Measurements from ENCODE around the gene TUBB3.

Gene TUBB3

GRCh38 chr16:89919535-89920406 lies 3.4 kb upstream of the TUBB3 start:
- peaks cover 27% of the 10 kb centered on the region for H3K4me1 ChIP-seq (ENCODE audit: control insufficient read depth, insufficient read depth, low read length, poor library complexity, severe bottlenecking)
- no peak overlapping the region for H3K4me3 ChIP-seq (ENCODE audit: extremely low read depth, insufficient read depth, low read length, poor library complexity, severe bottlenecking)
- 96% methylated on average over 46 to 49 of the region's 52 CpGs for WGBS, 2 experiments (ENCODE audit: insufficient coverage in 2 of 2)
- no peak overlapping the region for H3K27ac ChIP-seq (ENCODE audit: low read depth, low read length, severe bottlenecking)
- no peaks in the 10 kb centered on the region for H3K9me3 ChIP-seq (ENCODE audit: control insufficient read depth, low read length)
- no peaks in the 10 kb centered on the region for H3K36me3 ChIP-seq (ENCODE audit: control insufficient read depth, insufficient read depth, low read length)

GRCh38 chr16:89920723-89921122 lies 2.4 kb upstream of the TUBB3 start:
- no peak overlapping the region for H3K4me3 ChIP-seq (ENCODE audit: extremely low read depth, insufficient read depth, low read length, poor library complexity, severe bottlenecking)
- 43 to 61% methylated on average over 3 of the region's 6 CpGs for WGBS, 2 experiments (ENCODE audit: insufficient coverage in 2 of 2)
- H3K9me3 ChIP-seq (ENCODE audit: control insufficient read depth, low read length), result no peaks in the 10 kb centered on the region

GRCh38 chr16:89921131-89921701 lies 1.9 kb upstream of the TUBB3 start:
- no peaks in the 10 kb centered on the region for H3K36me3 ChIP-seq (ENCODE audit: control insufficient read depth, insufficient read depth, low read length)
- peaks cover 27% of the 10 kb centered on the region for H3K4me1 ChIP-seq (ENCODE audit: control insufficient read depth, insufficient read depth, low read length, poor library complexity, severe bottlenecking)
- H3K4me3 ChIP-seq (ENCODE audit: extremely low read depth, insufficient read depth, low read length, poor library complexity, severe bottlenecking), result peak overlapping the region; percentile 81
- H3K9me3 ChIP-seq (ENCODE audit: control insufficient read depth, low read length), result no peaks in the 10 kb centered on the region
- H3K27ac ChIP-seq (ENCODE audit: low read depth, low read length, severe bottlenecking), result peak overlapping the region; percentile 99
- 52 to 57% methylated on average over 12 to 13 of the region's 14 CpGs for WGBS, 2 experiments (ENCODE audit: insufficient coverage in 2 of 2)

More at GRCh38 chr16:89920723-89921122, 2.4 kb upstream of the TUBB3 start:
- peaks cover 27% of the 10 kb centered on the region for H3K4me1 ChIP-seq (ENCODE audit: control insufficient read depth, insufficient read depth, low read length, poor library complexity, severe bottlenecking)
- peak overlapping the region; percentile 99 for H3K27ac ChIP-seq (ENCODE audit: low read depth, low read length, severe bottlenecking)
- H3K36me3 ChIP-seq (ENCODE audit: control insufficient read depth, insufficient read depth, low read length), result no peaks in the 10 kb centered on the region

GRCh38 chr16:89921702-89922476 lies 1.3 kb upstream of the TUBB3 start:
- Histone ChIP-seq H3K27ac (ENCODE audit: low read depth, low read length, severe bottlenecking) (peak overlapping the region; percentile 99), H3K9me3 (ENCODE audit: control insufficient read depth, low read length) (no peaks in the 10 kb centered on the region), H3K4me3 (ENCODE audit: extremely low read depth, insufficient read depth, low read length, poor library complexity, severe bottlenecking) (peak overlapping the region; percentile 81), H3K4me1 (ENCODE audit: control insufficient read depth, insufficient read depth, low read length, poor library complexity, severe bottlenecking) (peaks cover 27% of the 10 kb centered on the region), H3K36me3 (ENCODE audit: control insufficient read depth, insufficient read depth, low read length) (peaks cover 3% of the 10 kb centered on the region)
- 3 to 6% methylated on average over 15 to 18 of the region's 22 CpGs for WGBS, 2 experiments (ENCODE audit: insufficient coverage in 2 of 2)

- H3K9me3 ChIP-seq (ENCODE audit: control insufficient read depth, low read length), result no peaks in the 10 kb centered on the region
- WGBS, 2 experiments (ENCODE audit: insufficient coverage in 2 of 2), result 0% methylated on average over 23 of the region's 31 CpGs
- peaks cover 8% of the 10 kb centered on the region for H3K36me3 ChIP-seq (ENCODE audit: control insufficient read depth, insufficient read depth, low read length)
- peak overlapping the region; percentile 81 for H3K4me3 ChIP-seq (ENCODE audit: extremely low read depth, insufficient read depth, low read length, poor library complexity, severe bottlenecking)
- H3K27ac ChIP-seq (ENCODE audit: low read depth, low read length, severe bottlenecking), result peak overlapping the region; percentile 99
- peaks cover 27% of the 10 kb centered on the region for H3K4me1 ChIP-seq (ENCODE audit: control insufficient read depth, insufficient read depth, low read length, poor library complexity, severe bottlenecking)
These were observed 662 bp upstream of the TUBB3 start for GRCh38 chr16:89922477-89922883.

GRCh38 chr16:89923640-89924296 lies 626 bp downstream of the TUBB3 start:
- Histone ChIP-seq H3K36me3 (ENCODE audit: control insufficient read depth, insufficient read depth, low read length) (peaks cover 21% of the 10 kb centered on the region), H3K9me3 (ENCODE audit: control insufficient read depth, low read length) (no peaks in the 10 kb centered on the region), H3K4me3 (ENCODE audit: extremely low read depth, insufficient read depth, low read length, poor library complexity, severe bottlenecking) (peak overlapping the region; percentile 81), H3K4me1 (ENCODE audit: control insufficient read depth, insufficient read depth, low read length, poor library complexity, severe bottlenecking) (peaks cover 21% of the 10 kb centered on the region), H3K27ac (ENCODE audit: low read depth, low read length, severe bottlenecking) (peak overlapping the region; percentile 23)
- 0 to 2% methylated on average over 13 to 17 of the region's 41 CpGs for WGBS, 2 experiments (ENCODE audit: insufficient coverage in 2 of 2)

- 3 to 4% methylated on average over 9 to 11 of the region's 14 CpGs for WGBS, 2 experiments (ENCODE audit: insufficient coverage in 2 of 2)
- no peaks in the 10 kb centered on the region for H3K9me3 ChIP-seq (ENCODE audit: control insufficient read depth, low read length)
- H3K36me3 ChIP-seq (ENCODE audit: control insufficient read depth, insufficient read depth, low read length), result peaks cover 28% of the 10 kb centered on the region
- H3K4me3 ChIP-seq (ENCODE audit: extremely low read depth, insufficient read depth, low read length, poor library complexity, severe bottlenecking), result peak overlapping the region; percentile 81
- peak overlapping the region; percentile 23 for H3K27ac ChIP-seq (ENCODE audit: low read depth, low read length, severe bottlenecking)
- peaks cover 21% of the 10 kb centered on the region for H3K4me1 ChIP-seq (ENCODE audit: control insufficient read depth, insufficient read depth, low read length, poor library complexity, severe bottlenecking)
These were observed 1.3 kb downstream of the TUBB3 start for GRCh38 chr16:89924297-89924924.

- peak overlapping the region; percentile 81 for H3K4me3 ChIP-seq (ENCODE audit: extremely low read depth, insufficient read depth, low read length, poor library complexity, severe bottlenecking)
- no peak overlapping the region for H3K27ac ChIP-seq (ENCODE audit: low read depth, low read length, severe bottlenecking)
- no peaks in the 10 kb centered on the region for H3K9me3 ChIP-seq (ENCODE audit: control insufficient read depth, low read length)
- H3K4me1 ChIP-seq (ENCODE audit: control insufficient read depth, insufficient read depth, low read length, poor library complexity, severe bottlenecking), result peaks cover 16% of the 10 kb centered on the region
- WGBS, 2 experiments (ENCODE audit: insufficient coverage in 2 of 2), result 0 to 14% methylated on average over 1 to 2 of the region's 4 CpGs
- peaks cover 33% of the 10 kb centered on the region for H3K36me3 ChIP-seq (ENCODE audit: control insufficient read depth, insufficient read depth, low read length)
These were observed 1.8 kb downstream of the TUBB3 start for GRCh38 chr16:89924925-89925307.

- peak overlapping the region; percentile 81 for H3K4me3 ChIP-seq (ENCODE audit: extremely low read depth, insufficient read depth, low read length, poor library complexity, severe bottlenecking)
- peaks cover 40% of the 10 kb centered on the region for H3K36me3 ChIP-seq (ENCODE audit: control insufficient read depth, insufficient read depth, low read length)
- H3K27ac ChIP-seq (ENCODE audit: low read depth, low read length, severe bottlenecking), result peak overlapping the region; percentile 16
These were observed 2.5 kb downstream of the TUBB3 start for GRCh38 chr16:89925596-89926079.

More at GRCh38 chr16:89925596-89926079, 2.5 kb downstream of the TUBB3 start:
- Histone ChIP-seq H3K9me3 (ENCODE audit: control insufficient read depth, low read length) (no peaks in the 10 kb centered on the region), H3K4me1 (ENCODE audit: control insufficient read depth, insufficient read depth, low read length, poor library complexity, severe bottlenecking) (peaks cover 9% of the 10 kb centered on the region)
- WGBS, 2 experiments (ENCODE audit: insufficient coverage in 2 of 2), result 1 to 3% methylated on average over 35 to 42 of the region's 42 CpGs

Measured in mesodermal cell (in vitro differentiated cells).